Breast epithelium (tissue), 3 donors: ENCODE measurements around the gene KDF1.

Experiments
- CTCF ChIP-seq, 3 donors: fragments of 450-650 bp; IDR thresholded peaks; one replicate each; pipeline ENCODE4 v1.5.1; 2016 to 2017; ENCODE audit warnings: antibody characterized with exemption in 3 of 3, mild to moderate bottlenecking in 3 of 3, moderate library complexity in 3 of 3
- POLR2A ChIP-seq: fragments of 450-650 bp; IDR thresholded peaks from one replicate; pipeline ENCODE4 v1.6.1; 2016; ENCODE audit warnings: antibody characterized with exemption, mild to moderate bottlenecking, moderate library complexity
- POLR2AphosphoS5 ChIP-seq, 3 donors: sonication (generic); formaldehyde crosslinking; IDR thresholded peaks; one replicate each; pipeline ENCODE4 v1.6.1; 2017; ENCODE audit warnings: antibody characterized with exemption in 3 of 3

- no peak for TF ChIP-seq POLR2AphosphoS5 (IDR thresholded peaks at IDR 0.05)
- no peak for TF ChIP-seq CTCF (IDR thresholded peaks at IDR 0.05)
- TF ChIP-seq POLR2A: no peak
These were observed 48.1 kb downstream of the KDF1 start for GRCh38 chr1:26912147-26912490.
